H1 (cell line): ENCODE data around the gene CUL9. TPM values are rescaled to one million over a fixed set of nuclear protein-coding genes. Genes with fewer than 3 reads are reported as not detected.

Experiments used
- CTCF ChIA-PET: fragments of 300-600 bp; sonication (Branson Sonifier 250); formaldehyde crosslinking; loops from one replicate; lab custom pipeline; 2021; ENCODE audit not compliant: partially characterized antibody; lab: Charles Lee
- POLR2A ChIA-PET: fragments of 300-600 bp; sonication (Branson Sonifier 250); formaldehyde crosslinking; loops from one replicate; lab custom pipeline; 2021; ENCODE audit warnings: inconsistent platforms; ENCODE audit not compliant: partially characterized antibody; lab: Charles Lee
- DNase-seq, 2 experiments: peaks; one replicate each; pipeline versions ENCODE4 v3.0.0 to v3.0.0-alpha.2; 2010 to 2022; ENCODE audit warnings: low spot score in 2 of 2, low read depth in 1 of 2, mixed read lengths in 1 of 2
- FAIRE-seq: peaks from 2 replicates; lab custom pipeline; 2011; peaks lifted over from hg19 to GRCh38; lab: Jason Lieb, UNC
- H2AFZ ChIP-seq: 2 replicates; pipeline ENCODE4 v1.8.1; 2012; ENCODE audit warnings: low read length, inconsistent platforms
- H2AK5ac ChIP-seq: 2 replicates; pipeline ENCODE4 v1.6.1; 2013; ENCODE audit warnings: low read depth, low read length
- H2BK120ac ChIP-seq: replicated peaks from 2 replicates; pipeline ENCODE3; 2013; ENCODE audit warnings: low read depth, low read length, inconsistent platforms
- H2BK12ac ChIP-seq: 2 replicates; pipeline ENCODE4 v1.6.1; 2013; ENCODE audit warnings: low read depth, low read length
- H2BK15ac ChIP-seq: 2 replicates; pipeline ENCODE4 v1.6.1; 2013; ENCODE audit warnings: low read length
- H2BK20ac ChIP-seq: 2 replicates; pipeline ENCODE4 v1.6.1; 2013; ENCODE audit warnings: low read length
- H2BK5ac ChIP-seq: 2 replicates; pipeline ENCODE4 v1.6.1; 2013; ENCODE audit warnings: low read depth, low read length
- H3K14ac ChIP-seq: 2 replicates; pipeline ENCODE4 v1.6.1; 2013; ENCODE audit warnings: inconsistent platforms; ENCODE audit not compliant: insufficient read length
- H3K18ac ChIP-seq: 2 replicates; pipeline ENCODE4 v1.6.1; 2013; ENCODE audit warnings: low read length; ENCODE audit errors: extremely low read depth
- H3K23ac ChIP-seq: 2 replicates; pipeline ENCODE4 v1.6.1; 2013; ENCODE audit warnings: inconsistent platforms; ENCODE audit not compliant: insufficient read length
- H3K23me2 ChIP-seq: 2 replicates; pipeline ENCODE4 v1.6.1; 2013; ENCODE audit warnings: low read depth, low read length
- H3K27ac ChIP-seq: 2 replicates; pipeline ENCODE4 v1.6.1; 2011; ENCODE audit warnings: low read depth, low read length, inconsistent platforms
- H3K27me3 ChIP-seq, 4 experiments: replicated peaks in 1 of 4; 1 replicate in 1 of 4; 2 replicates in 3 of 4; pipeline versions ENCODE4 v1.6.1 to v1.8.1; 2011 to 2013; ENCODE audit warnings: low read length in 3 of 4, mild to moderate bottlenecking in 3 of 4, inconsistent platforms in 2 of 4, mixed read lengths in 2 of 4, moderate library complexity in 1 of 4; ENCODE audit not compliant: control insufficient read depth in 3 of 4, insufficient read depth in 3 of 4; ENCODE audit errors: extremely low read depth in 1 of 4
- H3K36me3 ChIP-seq, 4 experiments: 2 replicates each; pipeline versions ENCODE4 v1.6.1 to v1.8.1; 2011 to 2013; ENCODE audit warnings: mild to moderate bottlenecking in 4 of 4, low read length in 3 of 4, moderate library complexity in 2 of 4, control low read depth in 1 of 4, inconsistent platforms in 1 of 4; ENCODE audit not compliant: insufficient read depth in 4 of 4, control insufficient read depth in 2 of 4
- H3K4ac ChIP-seq: replicated peaks from 2 replicates; pipeline ENCODE3; 2013; ENCODE audit warnings: low read length, low read depth, mixed read lengths, inconsistent platforms; ENCODE audit not compliant: insufficient read length
- H3K4me1 ChIP-seq, 4 experiments: replicated peaks in 1 of 4; 1 replicate in 1 of 4; 2 replicates in 3 of 4; pipeline versions ENCODE4 v1.6.1 to v1.8.1; 2011 to 2013; ENCODE audit warnings: low read length in 3 of 4, inconsistent platforms in 2 of 4, mixed read lengths in 1 of 4; ENCODE audit not compliant: insufficient read depth in 4 of 4, control insufficient read depth in 3 of 4
- H3K4me2 ChIP-seq, 2 experiments: 2 replicates each; pipeline versions ENCODE4 v1.6.1 to v1.8.1; 2011 to 2013; ENCODE audit warnings: low read depth in 2 of 2, low read length in 2 of 2, control low read depth in 1 of 2, inconsistent platforms in 1 of 2, mild to moderate bottlenecking in 1 of 2; ENCODE audit not compliant: insufficient read depth in 1 of 2
- H3K4me3 ChIP-seq, 4 experiments: fragments of 200-600, 300-600 bp in 1 of 4; sonication (generic), shearing (Covaris generic), sonication (Bioruptor Twin) in 1 of 4; 2 replicates each; pipeline versions ENCODE4 v1.5.1 to v1.8.1; 2011 to 2016; ENCODE audit warnings: low read length in 4 of 4, low read depth in 3 of 4, control low read depth in 2 of 4, inconsistent platforms in 2 of 4, mild to moderate bottlenecking in 2 of 4, mixed read lengths in 1 of 4, moderate library complexity in 1 of 4; ENCODE audit not compliant: insufficient read depth in 2 of 4; ENCODE audit errors: extremely low read depth in 1 of 4
- H3K56ac ChIP-seq: replicated peaks from 2 replicates; pipeline ENCODE3; 2013; ENCODE audit warnings: low read depth, mild to moderate bottlenecking, mixed read lengths, low read length, inconsistent platforms; ENCODE audit not compliant: insufficient read length
- H3K79me1 ChIP-seq: 2 replicates; pipeline ENCODE4 v1.6.1; 2013; ENCODE audit warnings: low read depth, low read length, control low read depth
- H3K79me2 ChIP-seq, 2 experiments: 2 replicates each; pipeline versions ENCODE4 v1.6.1 to v1.8.1; 2012 to 2013; ENCODE audit warnings: low read length in 2 of 2, mild to moderate bottlenecking in 2 of 2, inconsistent platforms in 1 of 2; ENCODE audit not compliant: insufficient read depth in 2 of 2, control insufficient read depth in 1 of 2
- H3K9ac ChIP-seq, 4 experiments: replicated peaks in 1 of 4; 1 replicate in 1 of 4; 2 replicates in 3 of 4; pipeline versions ENCODE4 v1.6.1 to v1.8.1; 2011 to 2013; ENCODE audit warnings: low read depth in 3 of 4, low read length in 3 of 4, control low read depth in 2 of 4, mild to moderate bottlenecking in 2 of 4, moderate library complexity in 2 of 4, inconsistent platforms in 1 of 4; ENCODE audit errors: extremely low read depth in 1 of 4
- H3K9me3 ChIP-seq, 2 experiments: 2 replicates each; pipeline versions ENCODE4 v1.6.1 to v1.8.1; 2012 to 2013; ENCODE audit warnings: mild to moderate bottlenecking in 2 of 2, moderate library complexity in 2 of 2, control low read depth in 1 of 2, inconsistent platforms in 1 of 2, low read depth in 1 of 2, low read length in 1 of 2, mixed read lengths in 1 of 2; ENCODE audit not compliant: insufficient read depth in 2 of 2
- H4K20me1 ChIP-seq, 2 experiments: replicated peaks in 1 of 2; 2 replicates each; pipeline versions ENCODE3 to v1.8.1; 2011 to 2013; ENCODE audit warnings: inconsistent platforms in 2 of 2, low read length in 2 of 2, mild to moderate bottlenecking in 1 of 2; ENCODE audit not compliant: insufficient read depth in 2 of 2, control insufficient read depth in 1 of 2
- H4K5ac ChIP-seq: 2 replicates; pipeline ENCODE4 v1.6.1; 2013; ENCODE audit warnings: low read length, low read depth, mixed read lengths, inconsistent platforms; ENCODE audit not compliant: insufficient read length
- H4K8ac ChIP-seq: 2 replicates; pipeline ENCODE4 v1.8.0; 2013; ENCODE audit warnings: mild to moderate bottlenecking, moderate library complexity, low read length, inconsistent platforms; ENCODE audit not compliant: insufficient read depth; ENCODE audit errors: extremely low read depth
- H4K91ac ChIP-seq: replicated peaks from 2 replicates; pipeline ENCODE3; 2013; ENCODE audit warnings: low read length, mixed read lengths, inconsistent platforms; ENCODE audit not compliant: insufficient read length
- CHD1 ChIP-seq: IDR thresholded peaks from 2 replicates; pipeline ENCODE4 v1.6.1; 2012; ENCODE audit warnings: low read depth, low read length, improper control_type of control experiment
- EP300 ChIP-seq, 2 experiments: IDR thresholded peaks; 1 replicate in 1 of 2; 2 replicates in 1 of 2; pipeline ENCODE4 v1.6.1; 2011 to 2012; ENCODE audit warnings: low read depth in 2 of 2, low read length in 2 of 2, mild to moderate bottlenecking in 2 of 2, borderline replicate concordance in 1 of 2, inconsistent platforms in 1 of 2, moderate library complexity in 1 of 2
- EZH2 ChIP-seq: fragments of 200-600 bp; sonication (generic); IDR thresholded peaks from 2 replicates; pipeline ENCODE4 v1.7.1; 2012; ENCODE audit warnings: low read depth, mild to moderate bottlenecking, moderate library complexity, low read length, inconsistent platforms; ENCODE audit not compliant: severe bottlenecking
- HDAC6 ChIP-seq: IDR thresholded peaks from one replicate; pipeline ENCODE4 v1.7.1; 2012; ENCODE audit warnings: low read depth, mild to moderate bottlenecking, inconsistent platforms, low read length, moderate library complexity
- JUND ChIP-seq: IDR thresholded peaks from 2 replicates; pipeline ENCODE4 v1.6.1; 2011; ENCODE audit warnings: mild to moderate bottlenecking, improper control_type of control experiment, low read length
- NRF1 ChIP-seq: IDR thresholded peaks from 2 replicates; pipeline ENCODE4 v1.6.1; 2011; ENCODE audit warnings: mild to moderate bottlenecking, low read depth, low read length, improper control_type of control experiment
- PHF8 ChIP-seq: fragments of 200-600 bp; sonication (generic); conservative IDR thresholded peaks from 2 replicates; pipeline ENCODE4 v1.7.1; 2012; ENCODE audit warnings: low read depth, mild to moderate bottlenecking, inconsistent platforms, low read length, moderate library complexity
- POLR2A ChIP-seq, 2 experiments: IDR thresholded peaks; 1 replicate in 1 of 2; 2 replicates in 1 of 2; pipeline ENCODE4 v1.6.1; 2011; ENCODE audit warnings: low read depth in 2 of 2, low read length in 2 of 2, mild to moderate bottlenecking in 2 of 2; ENCODE audit errors: control extremely low read depth in 1 of 2
- RAD21 ChIP-seq, 2 experiments: IDR thresholded peaks in 1 of 2; conservative IDR thresholded peaks in 1 of 2; 2 replicates each; pipeline ENCODE4 v1.6.1; 2011; ENCODE audit warnings: low read depth in 2 of 2, low read length in 2 of 2, improper control_type of control experiment in 1 of 2, inconsistent platforms in 1 of 2, mild to moderate bottlenecking in 1 of 2, moderate library complexity in 1 of 2
- RNF2 ChIP-seq: fragments of 200-900, 300-1000 bp; sonication (generic); IDR thresholded peaks from 2 replicates; pipeline ENCODE4 v1.7.1; 2016; ENCODE audit warnings: borderline replicate concordance, low read depth, mild to moderate bottlenecking, antibody characterized with exemption, low read length; ENCODE audit not compliant: poor library complexity, severe bottlenecking; ENCODE audit errors: missing control alignments
- SIRT6 ChIP-seq: IDR thresholded peaks from one replicate; pipeline ENCODE4 v1.7.1; 2012; ENCODE audit warnings: low read length, inconsistent platforms
- SRF ChIP-seq: IDR thresholded peaks from 2 replicates; pipeline ENCODE4 v1.6.1; 2011; ENCODE audit warnings: mild to moderate bottlenecking, low read depth, low read length, moderate library complexity
- WGBS, 2 experiments: shearing (Covaris generic) in 1 of 2; methylation state at CpG; one replicate each; pipeline versions ENCODE4 v1.1.6 to v1.1.7; 2013 to 2015; ENCODE audit warnings: low lambda C conversion rate in 2 of 2, mixed read lengths in 2 of 2, inconsistent platforms in 1 of 2, low coverage in 1 of 2, missing lambda C conversion rate in 1 of 2; ENCODE audit not compliant: insufficient replicate concordance in 2 of 2, insufficient coverage in 1 of 2, insufficient read length in 1 of 2; ENCODE audit errors: extremely low coverage in 1 of 2, missing lambda C conversion rate in 1 of 2; 5-methylcytosine and 5-hydroxymethylcytosine counted together
- polyA plus RNA-seq, 7 experiments: library from polyadenylated mRNA; depleted of rRNA in 3 of 7; stranded (reverse) in 5 of 7; unstranded in 2 of 7; fragments of >200 nt in 5 of 7; fragments of 200-250 nt in 2 of 7; gene quantifications; 1 replicate in 5 of 7; 2 replicates in 1 of 7; 4 replicates in 1 of 7; pipeline versions ENCODE4 v1.2.1 to v1.2.3, GENCODE V29; 2011 to 2013; ENCODE audit warnings: missing spikeins in 2 of 7, mixed read lengths in 2 of 7
- total RNA-seq: library from RNA; stranded (reverse); fragmentation: NEBNext Ultra II Directional; extraction: Animal tissue kit (Norgen Biotek cat#: 25700); gene quantifications from 2 replicates; pipeline ENCODE4 v1.2.1, GENCODE V29; 2021
- TF ChIP-seq, protein P1 (sequence below): IDR thresholded peaks from 2 replicates; pipeline ENCODE4 v1.6.1; 2011; ENCODE audit warnings: low read depth, mild to moderate bottlenecking, low read length; ENCODE audit not compliant: insufficient read depth

The CUL9 gene
- total and polyA plus RNA-seq, 2 of the 8 experiments (the other 6 are each of a cell fraction or from before 2014, with no cell fraction given), result 7.7 to 9.8 TPM

DNA sequence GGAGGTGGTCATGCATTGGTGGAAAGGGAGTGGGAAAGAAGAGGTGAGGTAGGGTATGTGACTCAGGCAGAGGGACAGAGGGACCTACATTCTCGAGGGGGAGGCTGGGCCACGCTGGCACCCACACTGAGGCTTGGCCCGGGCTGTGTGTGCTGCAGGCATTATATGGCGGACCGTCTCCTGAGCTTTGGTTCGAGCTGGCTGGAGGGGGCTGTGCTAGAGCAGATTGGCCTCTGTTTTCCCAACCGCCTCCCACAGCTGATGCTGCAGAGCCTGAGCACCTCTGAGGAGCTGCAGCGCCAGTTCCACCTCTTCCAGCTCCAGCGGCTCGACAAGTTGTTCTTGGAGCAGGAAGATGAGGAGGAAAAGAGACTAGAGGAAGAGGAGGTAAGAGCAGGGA lies 23.9 kb downstream of the CUL9 start:
- FAIRE-seq (no peak), DNase-seq (no peak)
- no peak overlapping the region for H3K9ac ChIP-seq
- H3K56ac ChIP-seq, result no peak overlapping the region
- ChIA-PET CTCF (no interaction called here), POLR2A (interaction anchor here (1.0 to 1.3 kb wide), 2 partner anchors 23 to 34 kb away, joined by 3 to 5 read pairs; partner anchors contain the start of gene DNPH1)
- H3K4me3 ChIP-seq, result no peak overlapping the region
- no peaks in the 10 kb centered on the region for H3K9me3 ChIP-seq
- H2AK5ac ChIP-seq, result no peak overlapping the region
- no peak overlapping the region for H3K4ac ChIP-seq
- H3K27ac ChIP-seq, result no peak overlapping the region
- H3K79me1 ChIP-seq, result no peaks in the 10 kb centered on the region
- H3K4me1 ChIP-seq, result no peaks in the 10 kb centered on the region
- H2BK15ac ChIP-seq, result no peak overlapping the region
- no peak overlapping the region for H4K5ac ChIP-seq
- H2BK120ac ChIP-seq, result no peak overlapping the region
- no peaks in the 10 kb centered on the region for H3K36me3 ChIP-seq
- H2BK5ac ChIP-seq, result no peak overlapping the region
- no peak overlapping the region for H3K14ac ChIP-seq
- no peak overlapping the region for H3K4me2 ChIP-seq
- H2AFZ ChIP-seq, result no peak overlapping the region
- H4K91ac ChIP-seq, result no peak overlapping the region
- WGBS, 2 experiments, result 92% methylated on average over 10 of the region's 10 CpGs; no CpG with 5 or more reads in 1 of the 2 experiments
- H3K23me2 ChIP-seq, result no peaks in the 10 kb centered on the region; the same call in 1 of the 2 replicates
- H3K18ac ChIP-seq, result no peak overlapping the region
- H4K8ac ChIP-seq, result peak overlapping the region; percentile 65; the same call in 1 of the 2 replicates
- no peak overlapping the region for H2BK12ac ChIP-seq
- no peak overlapping the region for H3K23ac ChIP-seq
- H3K79me2 ChIP-seq, result no peaks in the 10 kb centered on the region
- H3K27me3 ChIP-seq, result no peaks in the 10 kb centered on the region
- no peak overlapping the region for H2BK20ac ChIP-seq
- H4K20me1 ChIP-seq, result no peaks in the 10 kb centered on the region
- TF ChIP-seq PHF8, result no peak
- no peak for TF ChIP-seq EZH2
- TF ChIP-seq HDAC6, result no peak
- no peak for TF ChIP-seq EP300 (IDR thresholded peaks at IDR 0.05; ENCODE audit: borderline replicate concordance in 1 of 2, low read depth in 2 of 2, low read length in 2 of 2)
- TF ChIP-seq NRF1, result no peak
- no peak for TF ChIP-seq CHD1
- TF ChIP-seq POLR2A (IDR thresholded peaks at IDR 0.05; ENCODE audit: control extremely low read depth in 1 of 2, low read depth in 2 of 2, low read length in 2 of 2), result no peak
- TF ChIP-seq SIRT6, result no peak
- no peak for TF ChIP-seq RAD21 (IDR thresholded peaks at IDR 0.05 in 1 of 2, conservative IDR thresholded peaks at IDR 0.05 in 1 of 2; ENCODE audit: low read depth in 2 of 2, low read length in 2 of 2)
- TF ChIP-seq, protein P1, sequence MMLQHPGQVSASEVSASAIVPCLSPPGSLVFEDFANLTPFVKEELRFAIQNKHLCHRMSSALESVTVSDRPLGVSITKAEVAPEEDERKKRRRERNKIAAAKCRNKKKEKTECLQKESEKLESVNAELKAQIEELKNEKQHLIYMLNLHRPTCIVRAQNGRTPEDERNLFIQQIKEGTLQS, result no peak
- TF ChIP-seq SRF, result no peak
- TF ChIP-seq JUND, result no peak
- no peak for TF ChIP-seq RNF2
